NT2/D1 (cell line): Measurements from ENCODE around the gene ZBTB16.

Source experiments
- DNase-seq: peaks from one replicate; pipeline ENCODE4 v3.0.0-alpha.2; 2011; ENCODE audit warnings: low read depth, low spot score
- H3K27me3 ChIP-seq: 2 replicates; pipeline ENCODE4 v1.6.0; 2011; ENCODE audit warnings: mild to moderate bottlenecking; ENCODE audit not compliant: insufficient read length, insufficient read depth
- H3K36me3 ChIP-seq: 2 replicates; pipeline ENCODE4 v1.6.1; 2011; ENCODE audit warnings: mild to moderate bottlenecking, low read length, mixed read lengths; ENCODE audit not compliant: insufficient read depth, insufficient read length
- H3K4me1 ChIP-seq: 2 replicates; pipeline ENCODE4 v1.5.1; 2011; ENCODE audit not compliant: insufficient read depth, insufficient read length
- H3K4me3 ChIP-seq: 2 replicates; pipeline ENCODE4 v1.5.1; 2011; ENCODE audit warnings: low read depth; ENCODE audit not compliant: insufficient read length
- H3K9ac ChIP-seq: 2 replicates; pipeline ENCODE4 v1.6.0; 2011; ENCODE audit warnings: low read depth; ENCODE audit not compliant: insufficient read length
- H3K9me3 ChIP-seq: 2 replicates; pipeline ENCODE4 v1.5.1; 2011; ENCODE audit warnings: mild to moderate bottlenecking, low read length; ENCODE audit not compliant: insufficient read depth
- SUZ12 ChIP-seq: IDR thresholded peaks from 2 replicates; pipeline ENCODE4 v1.6.1; 2011; ENCODE audit not compliant: insufficient read length, insufficient read depth; ENCODE audit errors: extremely low read depth
- YY1 ChIP-seq: IDR thresholded peaks from 2 replicates; pipeline ENCODE4 v1.6.1; 2011; ENCODE audit not compliant: insufficient read length, insufficient read depth
- ZNF274 ChIP-seq: IDR thresholded peaks from 2 replicates; pipeline ENCODE4 v1.6.1; 2011; ENCODE audit warnings: mild to moderate bottlenecking, low read depth, low read length

ZBTB16 gene

DNA sequence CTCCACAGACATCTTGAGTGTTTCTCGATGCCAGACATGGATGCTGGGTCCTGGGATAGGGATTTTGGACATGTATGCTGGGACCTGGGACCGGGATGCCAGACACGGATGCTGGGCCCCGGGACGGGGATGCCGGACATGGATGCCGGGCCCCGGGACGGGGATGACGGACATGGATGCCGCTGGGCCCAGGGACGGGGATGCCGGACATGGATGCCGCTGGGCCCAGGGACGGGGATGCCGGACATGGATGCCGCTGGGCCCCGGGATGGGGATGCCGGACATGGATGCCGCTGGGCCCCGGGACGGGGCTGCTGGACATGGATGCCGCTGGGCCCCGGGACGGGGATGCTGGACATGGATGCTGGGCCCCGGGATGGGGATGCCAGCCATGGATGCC, 139.5 kb downstream of the ZBTB16 start:
- Histone ChIP-seq H3K4me3 (no peak overlapping the region), H3K9ac (no peak overlapping the region), H3K27me3 (no peaks in the 10 kb centered on the region), H3K9me3 (no peaks in the 10 kb centered on the region), H3K36me3 (no peaks in the 10 kb centered on the region), H3K4me1 (peaks cover 5% of the 10 kb centered on the region)
- DNase-seq: no peak
- TF ChIP-seq SUZ12 (no peak), ZNF274 (no peak), YY1 (no peak)

GRCh38 chr11:114200351-114201133, 141.0 kb downstream of the ZBTB16 start:
- no peaks in the 10 kb centered on the region for H3K27me3 ChIP-seq
- peaks cover 1% of the 10 kb centered on the region for H3K4me1 ChIP-seq
- H3K4me3 ChIP-seq: no peak overlapping the region
- H3K36me3 ChIP-seq: no peaks in the 10 kb centered on the region
- no peak overlapping the region for H3K9ac ChIP-seq
- TF ChIP-seq YY1 (no peak), ZNF274 (no peak), SUZ12 (no peak)
- no peak for DNase-seq
- no peaks in the 10 kb centered on the region for H3K9me3 ChIP-seq

DNA sequence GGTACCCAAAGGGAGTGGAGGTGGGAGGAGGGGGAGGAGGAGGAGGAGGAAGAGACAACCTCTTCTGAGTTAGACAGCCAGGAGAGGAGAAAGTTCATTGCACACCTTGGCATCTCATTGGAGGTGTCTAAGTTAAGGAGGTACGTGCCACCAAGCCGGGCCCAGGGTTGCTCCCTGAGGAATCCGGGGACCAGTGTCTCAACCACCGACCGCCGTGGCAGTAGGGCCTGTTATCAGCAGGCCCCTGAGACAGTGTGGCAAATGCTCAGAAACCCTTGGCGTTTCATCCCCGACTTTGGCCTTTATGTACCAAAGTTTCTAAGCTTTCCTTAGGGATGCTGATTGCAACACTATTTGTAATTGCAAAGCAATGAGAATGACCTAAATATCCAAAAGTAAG, 141.7 kb downstream of the ZBTB16 start:
- H3K36me3 ChIP-seq: no peaks in the 10 kb centered on the region
- TF ChIP-seq ZNF274 (no peak), YY1 (no peak)
- H3K9me3 ChIP-seq: no peaks in the 10 kb centered on the region
- DNase-seq: no peak
- H3K4me1 ChIP-seq: no peaks in the 10 kb centered on the region
- H3K27me3 ChIP-seq: no peaks in the 10 kb centered on the region
- H3K4me3 ChIP-seq: no peak overlapping the region
- H3K9ac ChIP-seq: no peak overlapping the region

- no peaks in the 10 kb centered on the region for H3K4me1 ChIP-seq
- H3K36me3 ChIP-seq: no peaks in the 10 kb centered on the region
- no peaks in the 10 kb centered on the region for H3K27me3 ChIP-seq
- DNase-seq: no peak
- no peaks in the 10 kb centered on the region for H3K9me3 ChIP-seq
- TF ChIP-seq YY1 (no peak), SUZ12 (no peak), ZNF274 (no peak)
- H3K9ac ChIP-seq: no peak overlapping the region
- H3K4me3 ChIP-seq: no peak overlapping the region
Measured at GRCh38 chr11:114202011-114202609, 142.6 kb downstream of the ZBTB16 start.

GRCh38 chr11:114207096-114207495, 147.6 kb downstream of the ZBTB16 start:
- TF ChIP-seq YY1: no peak
- no peak for TF ChIP-seq SUZ12
- TF ChIP-seq ZNF274: no peak
- Histone ChIP-seq H3K9me3 (no peaks in the 10 kb centered on the region), H3K36me3 (no peaks in the 10 kb centered on the region), H3K27me3 (no peaks in the 10 kb centered on the region), H3K9ac (no peak overlapping the region), H3K4me1 (peaks cover 2% of the 10 kb centered on the region), H3K4me3 (no peak overlapping the region)
- DNase-seq: no peak

- TF ChIP-seq SUZ12 (no peak), ZNF274 (no peak), YY1 (no peak)
- Histone ChIP-seq H3K27me3 (no peaks in the 10 kb centered on the region), H3K4me3 (no peak overlapping the region), H3K4me1 (peaks cover 5% of the 10 kb centered on the region), H3K9ac (no peak overlapping the region), H3K36me3 (no peaks in the 10 kb centered on the region), H3K9me3 (no peaks in the 10 kb centered on the region)
- DNase-seq: no peak
Measured at GRCh38 chr11:114208377-114208776, 148.9 kb downstream of the ZBTB16 start.

DNA sequence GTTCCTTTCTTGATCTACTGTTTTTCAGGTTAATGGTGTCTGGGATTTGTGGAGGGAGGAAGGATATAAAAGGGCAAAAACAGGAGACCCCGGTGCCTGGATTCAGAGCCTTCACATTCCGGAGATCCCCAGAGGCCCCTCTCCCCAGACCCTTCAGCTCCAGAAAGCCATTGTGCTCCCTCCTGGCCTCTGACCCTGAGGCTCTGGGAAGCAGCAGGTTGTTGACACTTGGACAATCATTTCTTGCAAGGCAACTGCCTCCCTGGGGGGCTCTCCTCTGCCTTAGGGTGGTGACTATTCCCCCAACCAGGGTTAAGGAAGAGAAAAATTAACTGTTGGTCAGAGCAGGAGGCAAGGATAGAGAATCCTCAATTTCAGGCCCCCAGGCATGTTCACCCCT, 149.8 kb downstream of the ZBTB16 start:
- Histone ChIP-seq H3K4me3 (no peak overlapping the region), H3K9ac (no peak overlapping the region), H3K36me3 (no peaks in the 10 kb centered on the region), H3K27me3 (no peaks in the 10 kb centered on the region), H3K9me3 (no peaks in the 10 kb centered on the region), H3K4me1 (peaks cover 5% of the 10 kb centered on the region)
- no peak for DNase-seq
- no peak for TF ChIP-seq YY1
- TF ChIP-seq SUZ12: no peak
- TF ChIP-seq ZNF274: no peak

DNA sequence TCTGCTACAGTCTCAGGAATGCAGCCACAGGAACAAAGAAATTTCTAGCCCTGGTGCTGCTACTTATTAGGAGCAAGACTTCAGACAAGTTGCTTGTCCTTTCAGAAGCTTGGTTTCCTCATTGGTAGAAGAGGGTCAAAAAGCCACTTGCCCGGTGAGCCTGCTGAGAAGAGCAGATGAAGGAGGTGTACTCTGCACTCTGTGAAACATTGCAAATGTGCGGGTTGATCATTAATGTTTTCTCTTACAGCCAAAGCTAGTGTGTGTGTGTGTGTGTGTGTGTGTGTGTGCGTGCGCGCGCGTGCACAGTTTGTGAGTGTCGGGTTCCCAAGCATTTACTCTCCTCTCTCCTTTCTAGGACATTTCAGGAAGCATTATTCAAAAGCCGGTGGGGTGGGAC, 150.4 kb downstream of the ZBTB16 start:
- Histone ChIP-seq H3K27me3 (no peaks in the 10 kb centered on the region), H3K36me3 (no peaks in the 10 kb centered on the region), H3K4me1 (peaks cover 5% of the 10 kb centered on the region), H3K9ac (no peak overlapping the region), H3K4me3 (no peak overlapping the region), H3K9me3 (no peaks in the 10 kb centered on the region)
- TF ChIP-seq SUZ12 (no peak), YY1 (no peak), ZNF274 (no peak)
- DNase-seq: no peak
